K562 (cell line): ENCODE results near the gene LINGO3. TPM values are rescaled to one million over a fixed set of nuclear protein-coding genes. Genes with fewer than 3 reads are reported as not detected.
A peak's percentile ranks its signal among the peaks of the same experiment; 100 is the strongest.

Experiments used
- CAMTA2 ChIP-seq: fragments of 250-450 bp; sonication (Bioruptor Pico); conservative IDR thresholded peaks from 2 replicates; pipeline ENCODE4 v1.5.1; 2022
- CHD2 ChIP-seq: IDR thresholded peaks from 2 replicates; pipeline ENCODE4 v1.6.1; 2011; ENCODE audit warnings: low read depth, low read length
- CTCF ChIP-seq, 3 experiments: IDR thresholded peaks in 2 of 3; conservative IDR thresholded peaks in 1 of 3; 2 replicates each; pipeline ENCODE4 v1.5.1; 2011 to 2012; ENCODE audit warnings: low read length in 3 of 3, mild to moderate bottlenecking in 3 of 3, control low read depth in 2 of 3, improper control_type of control experiment in 1 of 3, inconsistent platforms in 1 of 3, low read depth in 1 of 3, mixed read lengths in 1 of 3, moderate library complexity in 1 of 3; ENCODE audit not compliant: insufficient read depth in 2 of 3
- FOXJ2 ChIP-seq: fragments of 200-800 bp; sonication (Bioruptor generic); IDR thresholded peaks from 2 replicates; pipeline ENCODE4 v1.6.1; 2016; ENCODE audit warnings: missing genetic modification characterization, missing compliant biosample characterization
- HMGN3 ChIP-seq: IDR thresholded peaks from 2 replicates; pipeline ENCODE4 v1.6.1; 2011; ENCODE audit warnings: borderline replicate concordance, low read depth, mild to moderate bottlenecking, mixed read lengths, low read length; ENCODE audit not compliant: insufficient read length; ENCODE audit errors: extremely low read depth
- HNRNPH1 ChIP-seq: fragments of 200-400 bp; formaldehyde crosslinking; optimal IDR thresholded peaks from 2 replicates; pipeline ENCODE3; 2017; ENCODE audit warnings: low read depth, mild to moderate bottlenecking, low read length, moderate library complexity
- HNRNPLL ChIP-seq: fragments of 200-400 bp; formaldehyde crosslinking; IDR thresholded peaks from 2 replicates; pipeline ENCODE4 v1.6.1; 2017; ENCODE audit warnings: low read length, low read depth, mild to moderate bottlenecking; ENCODE audit not compliant: poor library complexity, severe bottlenecking
- HSF4 ChIP-seq: fragments of 250-450 bp; sonication (Bioruptor Pico); IDR thresholded peaks from 2 replicates; pipeline ENCODE4 v2.1.2; 2022; ENCODE audit warnings: mild to moderate bottlenecking, moderate library complexity, borderline replicate concordance
- ILK ChIP-seq: fragments of 450-650 bp; IDR thresholded peaks from 2 replicates; pipeline ENCODE4 v1.6.1; 2016; ENCODE audit warnings: missing genetic modification characterization, low read depth, mild to moderate bottlenecking, missing compliant biosample characterization, moderate library complexity, borderline replicate concordance
- KAT8 ChIP-seq: fragments of 450-650 bp; IDR thresholded peaks from 2 replicates; pipeline ENCODE4 v1.6.1; 2016; ENCODE audit warnings: low read depth, mild to moderate bottlenecking
- KHSRP ChIP-seq: fragments of 450-650 bp; IDR thresholded peaks from 2 replicates; pipeline ENCODE4 v1.6.1; 2017
- NEUROD1 ChIP-seq: fragments of 150-350 bp; IDR thresholded peaks from 2 replicates; pipeline ENCODE4 v1.6.1; 2014; ENCODE audit warnings: borderline replicate concordance, low read length, low read depth; ENCODE audit not compliant: partially characterized antibody
- RHOXF2B ChIP-seq: fragments of 250-450 bp; sonication (Bioruptor Pico); conservative IDR thresholded peaks from 2 replicates; pipeline ENCODE4 v1.5.1; 2021
- TGIF2 ChIP-seq: sonication (generic); formaldehyde crosslinking; IDR thresholded peaks from 2 replicates; pipeline ENCODE4 v1.8.1; 2022; ENCODE audit warnings: mild to moderate bottlenecking, missing genetic modification reagents, moderate library complexity
- ZBTB12 ChIP-seq: fragments of 250-450 bp; sonication (Bioruptor Pico); IDR thresholded peaks from 2 replicates; pipeline ENCODE4 v1.4.0; 2020
- ZC3H4 ChIP-seq: sonication (generic); formaldehyde crosslinking; IDR thresholded peaks from 2 replicates; pipeline ENCODE4 v1.9.0; 2021; ENCODE audit warnings: missing genetic modification reagents, borderline replicate concordance
- ZFP1 ChIP-seq: fragments of 450-650 bp; formaldehyde crosslinking; IDR thresholded peaks from 2 replicates; pipeline ENCODE4 v1.4.0; 2020; ENCODE audit warnings: mild to moderate bottlenecking, mixed read lengths
- ZFX ChIP-seq: sonication (generic); formaldehyde crosslinking; IDR thresholded peaks from 2 replicates; pipeline ENCODE4 v1.8.0; 2022; ENCODE audit warnings: mild to moderate bottlenecking, missing genetic modification reagents, moderate library complexity
- ZNF24 ChIP-seq: fragments of 450-650 bp; IDR thresholded peaks from 2 replicates; pipeline ENCODE4 v1.6.1; 2016
- ZNF584 ChIP-seq: fragments of 200-800 bp; sonication (Bioruptor generic); IDR thresholded peaks from 2 replicates; pipeline ENCODE4 v1.6.1; 2016; ENCODE audit warnings: low read depth, mild to moderate bottlenecking, missing genetic modification characterization, missing compliant biosample characterization
- ZNF668 ChIP-seq: fragments of 250-450 bp; sonication (Bioruptor Pico); IDR thresholded peaks from 2 replicates; pipeline ENCODE4 v1.8.0; 2022; ENCODE audit warnings: mild to moderate bottlenecking, inconsistent platforms
- polyA plus RNA-seq, 8 experiments: library from polyadenylated mRNA; depleted of rRNA in 4 of 8; stranded (reverse) in 5 of 8; unstranded in 3 of 8; fragments of >200 nt; fragmentation: Nextera tagmentation in 2 of 8; fragmentation: Illumina TruSeq in 1 of 8; extraction: Ambion mirVana in 2 of 8; extraction: Trizol in 1 of 8; gene quantifications; 2 replicates each; pipeline versions ENCODE4 v1.2.1 to v1.2.3, GENCODE V29; 2011 to 2014; ENCODE audit warnings: inconsistent platforms in 1 of 8, missing spikeins in 1 of 8
- total RNA-seq, 7 experiments: library from RNA; depleted of rRNA in 6 of 7; stranded (reverse); fragments of >200 nt in 6 of 7; fragmentation: Illumina TruSeq in 2 of 7; extraction: Trizol in 2 of 7; gene quantifications; 2 replicates each; pipeline versions ENCODE4 v1.2.1 to v1.2.3, GENCODE V29; 2011 to 2021; ENCODE audit warnings: low replicate concordance in 1 of 7
- TF ChIP-seq, protein P1 (sequence below), 2 experiments: IDR thresholded peaks; 2 replicates each; pipeline ENCODE4 v1.6.1; 2011; ENCODE audit warnings: borderline replicate concordance in 1 of 2, control low read depth in 1 of 2, low read depth in 1 of 2, low read length in 1 of 2, mild to moderate bottlenecking in 1 of 2, mixed read lengths in 1 of 2, moderate library complexity in 1 of 2; ENCODE audit not compliant: insufficient read depth in 1 of 2, insufficient read length in 1 of 2, poor library complexity in 1 of 2, severe bottlenecking in 1 of 2; ENCODE audit errors: extremely low read depth in 1 of 2
- TF ChIP-seq, protein P2 (sequence below): fragments of 250-450 bp; sonication (Bioruptor Pico); IDR thresholded peaks from 2 replicates; pipeline ENCODE4 v1.8.0; 2021; ENCODE audit warnings: mild to moderate bottlenecking, moderate library complexity

The LINGO3 gene
- total and polyA plus RNA-seq, 9 of the 15 experiments (the other 6 are each of a cell fraction or from before 2014, with no cell fraction given), result 0.03 to 0.05 (median 0.03) TPM; not detected in 6

- TF ChIP-seq, protein P1, sequence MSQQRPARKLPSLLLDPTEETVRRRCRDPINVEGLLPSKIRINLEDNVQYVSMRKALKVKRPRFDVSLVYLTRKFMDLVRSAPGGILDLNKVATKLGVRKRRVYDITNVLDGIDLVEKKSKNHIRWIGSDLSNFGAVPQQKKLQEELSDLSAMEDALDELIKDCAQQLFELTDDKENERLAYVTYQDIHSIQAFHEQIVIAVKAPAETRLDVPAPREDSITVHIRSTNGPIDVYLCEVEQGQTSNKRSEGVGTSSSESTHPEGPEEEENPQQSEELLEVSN (IDR thresholded peaks at IDR 0.05; ENCODE audit: borderline replicate concordance in 1 of 2, extremely low read depth in 1 of 2, insufficient read depth in 1 of 2, insufficient read length in 1 of 2, low read depth in 1 of 2, low read length in 1 of 2, poor library complexity in 1 of 2, severe bottlenecking in 1 of 2), result peak; percentile 57 to 65
- TF ChIP-seq ZNF584 (CRISPR knock-in tag) (no peak), HNRNPH1 (no peak), ZFX (CRISPR knock-in tag) (peak; percentile 43; the same call in 1 of the 2 replicates), RHOXF2B (no peak), FOXJ2 (tag) (no peak), ZBTB12 (no peak), TGIF2 (CRISPR knock-in tag) (no peak), NEUROD1 (no peak), ZNF668 (CRISPR knock-in tag) (no peak), CHD2 (peak; percentile 31; the same call in 1 of the 2 replicates), HMGN3 (no peak), HSF4 (CRISPR knock-in tag) (no peak), CTCF (IDR thresholded peaks at IDR 0.05 in 2 of 3, conservative IDR thresholded peaks at IDR 0.05 in 1 of 3; ENCODE audit: insufficient read depth in 2 of 3, low read depth in 1 of 3, low read length in 3 of 3) (no peak; a peak in 1 of 6 replicates), ILK (no peak), ZC3H4 (CRISPR knock-in tag) (no peak), ZFP1 (CRISPR knock-in tag) (no peak), CAMTA2 (CRISPR knock-in tag) (no peak), ZNF24 (no peak), HNRNPLL (no peak), KAT8 (no peak), KHSRP (no peak)
- TF ChIP-seq, protein P2, sequence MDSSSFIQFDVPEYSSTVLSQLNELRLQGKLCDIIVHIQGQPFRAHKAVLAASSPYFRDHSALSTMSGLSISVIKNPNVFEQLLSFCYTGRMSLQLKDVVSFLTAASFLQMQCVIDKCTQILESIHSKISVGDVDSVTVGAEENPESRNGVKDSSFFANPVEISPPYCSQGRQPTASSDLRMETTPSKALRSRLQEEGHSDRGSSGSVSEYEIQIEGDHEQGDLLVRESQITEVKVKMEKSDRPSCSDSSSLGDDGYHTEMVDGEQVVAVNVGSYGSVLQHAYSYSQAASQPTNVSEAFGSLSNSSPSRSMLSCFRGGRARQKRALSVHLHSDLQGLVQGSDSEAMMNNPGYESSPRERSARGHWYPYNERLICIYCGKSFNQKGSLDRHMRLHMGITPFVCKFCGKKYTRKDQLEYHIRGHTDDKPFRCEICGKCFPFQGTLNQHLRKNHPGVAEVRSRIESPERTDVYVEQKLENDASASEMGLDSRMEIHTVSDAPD, result no peak
Observed at GRCh38 chr19:2266183-2266993, 41.6 kb downstream of the LINGO3 start (continued).
